Measurements from ENCODE around the gene GPR132.
"Not testable (repeated sequence)": the region's sequence is repeated elsewhere in the genome, so short reads cannot be mapped to it uniquely, and the experiment has no call there.

Gene GPR132

DNA sequence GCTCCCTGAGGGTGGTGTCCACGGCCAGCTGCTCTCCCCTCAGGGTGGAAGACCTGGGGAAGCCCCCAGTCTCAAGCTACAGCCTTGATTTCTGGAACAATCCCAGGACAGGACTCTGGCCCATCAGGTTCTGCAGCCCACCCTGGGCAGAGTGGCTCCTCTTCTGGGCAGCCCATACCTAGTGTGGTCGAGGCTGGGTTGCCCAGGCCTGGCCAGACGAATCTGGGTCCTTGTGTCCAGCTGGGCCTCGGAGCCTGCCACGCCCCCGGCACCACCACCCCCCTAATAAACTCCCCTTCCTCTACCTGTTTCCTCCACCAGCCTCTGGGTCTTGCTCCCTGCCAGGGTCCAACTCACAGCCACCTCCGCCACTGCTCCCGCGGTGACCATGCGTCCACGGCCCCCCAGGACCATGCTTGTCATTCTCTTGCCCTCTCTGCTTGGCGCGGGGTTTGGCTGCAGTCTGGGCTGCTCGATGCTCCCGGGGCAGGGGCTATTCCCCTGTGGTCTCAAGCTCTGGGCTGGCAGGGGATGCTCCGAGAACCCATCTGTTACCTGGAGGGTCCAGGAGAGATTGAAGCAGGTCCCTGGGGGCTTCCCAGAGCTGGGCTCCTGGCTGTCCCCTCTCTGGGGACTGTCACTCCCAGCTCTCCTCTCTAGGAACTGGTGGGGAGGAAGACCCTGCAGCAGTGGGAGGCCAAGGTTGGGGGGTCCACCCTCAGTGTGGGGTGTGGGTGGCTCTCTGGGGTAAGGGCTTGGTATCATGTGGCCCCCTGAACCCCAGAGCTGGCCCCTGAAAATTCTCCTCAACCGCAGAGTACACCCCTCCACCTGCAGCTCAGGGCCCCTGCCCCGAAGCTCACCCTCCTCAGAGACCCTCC is 8.7 kb upstream of the GPR132 start:
- DNase-seq = no peak

DNA sequence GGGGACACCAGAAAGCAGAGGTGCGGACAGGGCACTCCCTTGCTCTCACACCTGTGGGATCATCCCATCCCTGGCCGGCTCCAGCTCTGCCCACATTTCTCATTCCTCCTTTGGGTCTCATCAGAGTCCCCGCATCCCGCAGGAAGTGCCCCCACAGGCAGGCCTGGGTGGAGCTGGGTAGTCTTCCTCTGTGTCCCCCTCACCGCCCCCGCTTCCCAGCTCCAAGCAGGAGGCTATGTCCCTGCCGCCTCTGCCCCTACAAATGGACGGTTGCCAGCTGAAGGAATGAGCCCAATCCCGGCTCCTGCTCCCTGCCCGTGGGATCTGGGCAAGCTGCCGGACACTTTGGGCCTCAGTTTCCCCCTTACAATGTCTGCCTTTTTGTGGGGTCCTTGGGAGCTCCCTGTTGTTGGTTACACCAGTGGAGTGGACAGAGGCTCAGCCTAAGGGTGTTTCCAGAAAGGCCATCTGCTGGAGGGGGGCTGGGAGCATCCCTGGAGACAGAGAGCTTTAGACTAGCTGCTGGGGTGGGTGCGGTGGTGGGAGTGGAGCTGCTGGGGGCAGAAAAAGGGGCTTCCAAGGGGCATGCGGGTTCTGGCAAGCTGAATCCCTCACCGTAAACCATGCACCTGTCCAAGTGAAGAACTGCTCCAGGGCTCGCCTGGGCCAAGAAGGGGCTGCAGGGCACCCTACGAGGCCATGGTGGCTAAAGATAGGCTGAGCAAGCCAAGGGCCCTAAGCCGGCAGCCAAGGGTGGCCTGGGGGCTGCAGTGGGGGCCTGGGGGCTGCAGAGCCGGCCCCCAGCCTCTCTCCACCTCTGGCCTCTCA is 7.9 kb upstream of the GPR132 start:
- DNase-seq = no peak

DNA sequence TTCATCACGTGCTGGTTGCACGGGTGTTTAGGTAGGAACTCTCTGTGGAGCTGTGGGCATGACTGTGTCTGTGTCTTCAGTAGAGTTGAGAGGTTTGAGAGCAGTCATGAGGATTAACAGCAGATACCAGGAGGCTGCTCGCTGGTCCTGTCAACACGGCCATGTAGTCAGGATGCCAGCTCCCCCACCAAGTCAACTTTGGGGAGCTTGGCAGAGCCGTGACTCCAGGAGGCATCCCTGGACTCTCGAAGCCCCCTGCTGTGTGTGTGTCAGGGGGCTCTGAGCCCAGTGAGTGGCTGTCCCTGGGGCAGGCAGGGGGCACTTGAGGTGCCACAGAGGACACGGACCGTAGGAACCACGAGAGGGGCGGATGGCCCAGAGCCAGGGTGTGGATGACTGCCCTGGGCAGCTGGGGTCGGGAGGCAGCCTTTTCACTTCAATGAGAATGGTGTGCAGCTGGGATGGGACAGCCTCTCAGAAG is 7.2 kb upstream of the GPR132 start:
- DNase-seq = no peak

DNA sequence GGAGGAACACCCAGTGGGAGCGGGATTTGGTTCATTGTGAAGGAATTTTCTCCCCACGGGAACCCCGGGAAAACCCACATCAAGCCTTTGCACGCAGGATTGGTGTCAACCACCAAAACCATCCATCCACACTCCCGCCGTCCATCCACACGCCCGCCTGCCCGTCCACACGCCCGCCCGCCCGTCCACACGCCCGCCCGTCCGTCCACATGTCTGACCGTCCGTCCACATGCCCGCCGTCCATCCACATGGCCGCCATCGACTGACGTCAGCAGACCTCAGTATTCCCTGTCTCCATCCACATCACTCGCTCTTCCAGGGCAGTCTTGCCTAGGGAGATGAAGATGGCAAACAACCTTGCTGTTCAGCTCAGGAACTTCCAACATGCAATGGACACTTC is 6.7 kb upstream of the GPR132 start:
- no peak for DNase-seq

DNA sequence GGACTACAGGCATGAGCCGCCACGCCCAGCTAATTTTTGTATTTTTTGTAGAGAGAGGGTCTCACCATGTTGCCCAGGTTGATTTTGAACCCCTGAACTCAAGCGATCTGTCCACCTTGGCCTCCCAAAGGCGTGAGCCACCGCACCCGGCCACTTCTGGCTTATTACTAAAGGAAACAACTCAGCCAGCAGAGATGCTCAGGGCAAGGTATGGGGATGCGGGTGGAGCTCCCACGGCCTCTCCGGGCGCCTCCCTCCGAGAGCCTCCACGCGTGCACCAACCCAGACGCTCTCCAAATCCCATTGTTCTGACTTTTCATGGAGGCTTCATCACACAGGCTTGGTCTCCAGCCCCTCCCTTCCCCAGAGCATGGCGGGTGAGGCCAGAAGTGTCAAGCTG is 6.1 kb upstream of the GPR132 start:
- DNase-seq = no peak

DNA sequence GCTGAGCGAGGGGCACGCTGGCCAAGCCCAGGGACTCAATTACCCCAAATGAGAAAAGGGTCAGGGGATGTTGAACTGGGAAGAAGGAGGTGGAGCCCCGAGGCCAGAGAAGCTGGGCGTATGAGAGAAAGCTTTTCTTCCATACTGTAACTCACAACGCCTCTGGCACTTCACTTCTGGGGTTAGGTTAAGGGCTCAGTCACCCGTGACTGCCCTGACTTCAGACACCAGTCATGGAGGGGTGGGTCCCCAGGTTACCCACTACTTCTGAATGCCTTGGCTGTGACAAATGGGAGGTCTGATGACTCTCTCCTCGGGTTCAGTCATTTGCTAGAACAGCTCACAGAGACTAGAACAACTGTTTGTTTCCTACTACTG is 5.5 kb upstream of the GPR132 start:
- peak; percentile 76 for DNase-seq

DNA sequence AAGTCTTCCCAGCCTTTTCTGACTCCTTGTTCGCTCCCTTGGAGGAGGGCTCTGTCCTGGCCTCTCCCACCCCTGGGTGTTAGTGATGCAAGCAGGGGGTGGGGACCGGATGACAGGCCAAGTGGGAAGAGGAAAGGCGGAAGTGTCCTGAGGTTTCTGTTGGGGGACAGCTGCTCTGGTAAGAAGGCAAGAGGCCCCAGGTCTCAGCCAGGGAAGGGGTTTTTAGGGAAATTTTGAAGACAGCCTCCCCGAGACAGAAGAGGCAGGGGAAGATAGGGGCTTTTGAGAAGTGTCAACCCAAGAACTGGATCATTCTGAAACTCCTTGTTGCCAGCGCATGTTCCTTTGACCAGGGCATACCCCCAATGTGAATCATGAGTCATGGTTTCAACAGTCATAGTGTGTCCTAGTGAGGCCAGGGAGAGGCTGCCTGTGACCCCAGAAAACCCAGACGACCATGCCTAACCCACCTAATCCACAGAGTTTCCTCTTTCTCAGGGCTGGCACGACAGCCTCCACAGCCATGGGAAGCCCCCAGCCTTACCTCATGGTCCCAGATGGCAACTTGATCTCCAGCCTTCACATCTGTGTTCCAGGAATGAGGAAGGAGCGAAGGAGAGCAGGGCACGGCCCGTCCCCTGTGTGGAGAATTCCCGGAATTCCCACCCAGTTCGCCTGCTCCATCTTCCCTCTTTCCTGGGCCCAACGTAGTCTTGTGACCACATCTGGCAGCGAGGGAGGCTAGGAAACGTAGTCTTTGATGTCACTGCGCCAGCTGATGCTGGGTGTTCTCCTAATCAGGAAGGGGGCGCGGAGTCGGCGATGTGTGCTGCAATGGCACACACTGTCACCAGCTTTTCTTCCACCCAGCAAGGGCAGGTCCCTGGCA is 4.9 kb upstream of the GPR132 start:
- peak; percentile 73 for DNase-seq

DNA sequence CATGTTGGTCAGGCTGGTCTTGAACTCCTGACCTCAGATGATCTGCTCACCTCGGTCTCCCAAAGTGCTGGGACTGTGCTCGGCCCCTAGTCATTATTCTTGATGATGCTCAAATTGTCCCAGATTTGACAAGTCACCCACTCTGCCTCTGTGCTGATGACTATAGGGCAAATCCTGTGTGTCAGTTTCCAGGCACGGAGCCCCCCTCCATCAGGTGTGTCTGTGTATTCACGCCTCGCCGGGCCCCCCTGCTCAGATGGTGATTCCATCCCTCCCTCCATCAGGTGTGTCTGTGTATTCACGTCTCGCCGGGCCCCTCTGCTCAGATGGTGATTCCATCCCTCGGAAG is 4.3 kb upstream of the GPR132 start:
- no peak for DNase-seq

DNA sequence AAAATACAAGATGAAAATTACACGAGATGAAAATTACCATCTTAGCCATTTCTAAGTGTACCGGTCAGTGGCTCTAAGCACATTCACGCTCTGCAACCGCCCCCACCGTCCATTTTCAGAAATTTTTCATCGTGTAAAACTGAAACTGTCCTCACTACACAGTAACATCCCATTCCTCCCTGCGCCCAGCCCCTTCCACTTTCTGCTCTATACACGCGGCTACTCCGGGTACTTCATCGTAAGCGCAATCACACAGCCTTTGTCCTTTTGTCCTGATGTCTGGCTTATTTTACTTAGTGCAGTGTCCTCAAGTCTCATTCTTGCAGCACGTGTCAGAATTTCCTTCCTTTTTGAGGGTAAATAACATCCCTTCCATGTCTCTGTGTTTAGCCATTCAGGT is 3.6 kb upstream of the GPR132 start:
- no peak for DNase-seq

DNA sequence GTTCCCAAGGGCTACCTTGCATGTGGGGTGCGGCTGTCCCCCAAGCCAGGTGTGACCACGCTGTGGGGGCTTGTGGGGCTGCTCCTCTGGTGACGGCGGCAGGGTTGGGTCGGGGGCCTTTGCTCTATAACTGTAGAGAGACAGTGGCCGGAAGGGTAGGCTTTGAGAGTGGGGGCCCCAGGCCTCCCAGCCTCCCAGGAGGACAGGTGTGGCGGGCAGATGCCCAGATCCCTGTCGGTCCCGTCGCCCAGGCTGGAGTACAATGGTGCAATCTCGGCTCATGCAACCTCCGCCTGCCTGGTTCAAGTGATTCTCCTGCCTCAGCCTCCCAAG is 2.7 kb upstream of the GPR132 start:
- no peak for DNase-seq

DNA sequence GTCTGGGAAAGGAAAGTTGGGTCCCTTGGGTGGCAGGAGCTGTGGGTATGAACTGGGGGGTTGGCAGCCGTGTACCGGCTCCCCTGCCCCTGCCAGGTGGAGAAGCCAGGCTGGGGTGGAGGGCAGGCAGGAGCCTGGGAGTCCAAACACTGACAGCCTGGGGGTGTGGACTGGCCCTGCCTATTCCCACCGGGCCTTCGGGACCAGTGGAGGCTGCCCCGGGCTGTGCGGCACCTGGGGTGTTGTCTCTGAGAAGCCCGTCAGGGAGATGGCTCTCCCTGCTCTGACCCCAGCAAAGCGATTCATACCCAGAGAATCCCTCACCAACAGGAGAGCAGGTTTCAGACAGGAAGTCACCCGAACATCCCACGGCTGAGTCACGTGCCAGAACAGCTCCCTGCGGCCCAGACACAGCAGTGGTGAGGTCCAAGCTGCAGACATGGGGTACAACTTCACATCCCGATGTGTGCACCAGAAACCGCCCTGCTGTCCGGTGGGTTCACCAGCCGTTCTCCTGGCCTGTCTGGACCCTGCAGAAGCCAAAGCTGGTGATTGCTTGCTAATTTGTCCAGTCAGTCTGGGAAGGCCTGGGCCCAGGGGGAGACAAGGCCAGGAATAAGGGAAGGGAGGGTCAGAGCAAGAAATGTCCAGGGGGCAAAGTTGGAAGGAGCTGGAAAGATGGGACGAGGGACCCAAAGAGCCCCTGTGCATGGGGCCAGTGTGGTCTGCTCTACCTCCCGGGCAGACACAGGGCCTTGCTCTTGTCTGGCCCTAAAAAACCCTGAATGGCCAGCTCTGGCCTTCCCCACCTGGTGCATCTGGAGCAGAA is 2.1 kb upstream of the GPR132 start:
- peak; percentile 85 for DNase-seq

DNA sequence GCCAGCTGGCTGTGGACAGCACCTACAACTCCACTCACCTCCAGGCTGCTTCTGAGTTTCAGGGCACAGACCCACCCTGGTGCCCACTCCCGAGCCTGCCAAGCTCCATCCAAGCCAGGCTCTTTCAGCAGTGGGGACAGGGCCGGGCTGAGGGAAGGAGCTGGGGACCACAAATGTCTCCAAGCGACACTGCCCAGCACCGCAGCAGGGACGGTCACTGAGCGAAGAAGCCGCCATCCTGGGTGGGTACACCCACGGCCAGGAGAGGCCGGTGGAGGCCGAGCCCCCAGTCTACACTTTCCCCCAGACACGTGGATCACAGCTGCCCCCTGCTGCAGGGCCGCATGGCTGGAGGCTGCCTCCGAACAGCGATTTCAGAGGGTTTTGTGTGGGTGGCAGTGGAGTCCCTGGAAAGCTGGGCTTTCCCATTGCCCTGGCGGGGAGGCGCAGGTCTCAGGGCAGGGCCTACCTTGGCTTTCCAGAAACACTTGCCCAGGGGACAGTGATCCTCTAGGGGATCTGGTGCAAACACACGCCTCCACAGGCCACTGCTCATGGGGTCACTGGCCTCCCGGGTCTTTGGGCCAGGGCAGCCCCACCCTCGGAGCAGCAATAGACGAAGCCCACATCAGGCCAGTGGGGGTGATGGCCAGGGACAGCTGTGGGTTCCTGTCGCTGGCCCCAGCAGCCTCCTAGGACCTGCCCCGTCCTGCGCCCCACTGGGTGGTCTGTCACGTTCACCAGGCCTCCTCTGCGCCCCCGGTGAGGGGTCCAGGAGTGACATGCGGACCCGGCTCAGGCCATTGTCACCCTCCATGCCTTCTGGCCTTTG is 1.2 kb upstream of the GPR132 start:
- DNase-seq = no peak

DNA sequence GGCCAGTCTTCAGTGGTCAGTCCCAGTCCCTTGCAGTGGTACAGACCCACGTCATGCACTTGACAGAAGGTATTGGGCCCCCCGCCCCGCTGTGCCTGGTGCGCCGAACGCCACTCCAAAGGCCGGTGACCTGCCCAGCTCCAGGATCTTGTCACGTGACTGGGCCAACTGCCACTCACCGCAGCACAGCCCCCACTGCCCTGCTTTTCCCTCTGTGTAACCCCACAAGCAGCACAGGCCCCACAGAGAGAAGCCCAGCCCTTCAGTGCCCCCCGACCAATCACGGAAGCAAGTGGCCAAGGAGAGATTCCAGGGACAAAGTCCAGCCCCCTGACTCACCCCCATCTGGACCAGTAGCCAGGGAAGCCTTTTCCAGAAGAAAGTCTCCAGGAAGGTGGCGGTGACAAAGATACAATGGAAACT is 498 bp downstream of the GPR132 start:
- peak; percentile 53 for DNase-seq

DNA sequence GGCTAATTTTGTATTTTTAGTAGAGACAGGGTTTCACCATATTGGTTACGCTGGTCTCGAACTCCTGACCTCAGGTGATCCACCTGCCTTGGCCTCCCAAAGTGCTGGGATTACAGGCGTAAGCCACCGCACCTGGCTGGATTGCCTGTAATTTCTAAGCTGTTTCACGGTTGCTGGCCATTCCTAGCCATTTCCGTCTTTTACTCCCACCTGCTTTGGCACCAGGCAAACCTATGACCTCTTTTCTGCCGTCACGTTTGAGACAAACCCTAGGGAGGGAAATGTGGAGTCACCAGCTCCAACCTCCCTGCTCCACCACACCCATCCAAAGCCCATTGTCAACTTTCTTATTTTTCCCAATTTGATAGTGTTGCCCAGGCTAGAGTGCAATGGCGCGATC is 1.2 kb downstream of the GPR132 start:
- DNase-seq = no peak

DNA sequence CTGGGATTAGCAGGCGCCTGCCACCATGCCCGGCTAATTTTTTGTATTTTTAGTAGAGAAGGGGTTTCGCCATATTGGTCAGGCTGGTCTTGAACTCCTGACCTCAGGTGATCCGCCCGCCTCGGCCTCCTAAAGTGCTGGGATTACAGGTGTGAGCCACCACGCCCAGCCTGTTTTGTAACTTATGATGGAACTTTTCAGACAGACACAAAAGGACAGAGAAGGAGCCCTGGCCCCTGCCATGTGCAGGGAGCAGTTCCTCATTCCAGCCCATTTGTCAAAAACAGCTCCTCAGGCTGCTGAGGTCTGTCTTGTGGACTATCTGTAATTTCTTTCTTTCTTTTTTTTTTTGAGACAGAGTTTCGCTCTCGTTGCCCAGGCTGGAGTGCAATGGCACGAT is 1.7 kb downstream of the GPR132 start:
- DNase-seq = not testable (repeated sequence)

DNA sequence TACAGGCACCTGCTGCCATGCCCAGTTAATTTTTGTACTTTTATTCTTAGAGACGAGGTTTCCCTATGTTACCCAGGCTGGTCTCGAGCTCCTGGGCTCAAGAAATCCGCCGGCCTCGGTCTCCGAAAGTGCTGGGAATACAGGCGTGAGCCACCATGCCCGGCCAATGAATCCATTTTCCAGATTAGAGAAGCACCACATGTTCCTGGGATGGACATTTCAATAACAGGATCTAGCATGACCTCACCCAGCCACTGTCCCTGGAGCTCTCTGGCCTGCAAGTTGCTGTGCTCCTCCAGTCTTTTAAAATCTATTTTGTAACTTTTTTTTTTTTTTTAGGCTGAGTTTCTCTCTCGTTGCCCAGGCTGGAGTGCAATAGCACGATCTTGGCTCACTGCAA is 2.2 kb downstream of the GPR132 start:
- DNase-seq = no peak

DNA sequence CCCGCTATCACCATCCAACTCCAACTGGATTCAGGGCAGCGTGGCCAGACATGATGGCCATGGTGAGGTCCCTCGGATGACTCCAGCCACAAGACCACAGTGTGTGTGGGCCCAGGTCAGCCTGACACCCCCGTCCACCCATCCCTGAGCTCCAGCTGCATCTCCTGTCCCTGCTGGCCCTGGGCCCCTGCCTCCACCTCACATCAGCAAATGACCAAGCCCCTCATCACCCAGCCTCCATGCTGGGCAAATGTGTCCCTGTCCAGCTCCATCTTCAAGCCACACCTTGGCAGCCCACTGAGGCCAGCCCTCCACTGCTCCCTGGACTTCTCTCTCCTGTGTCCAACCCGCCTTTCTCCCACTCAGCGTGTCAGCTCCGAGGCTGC is 3.2 kb downstream of the GPR132 start:
- DNase-seq = no peak

DNA sequence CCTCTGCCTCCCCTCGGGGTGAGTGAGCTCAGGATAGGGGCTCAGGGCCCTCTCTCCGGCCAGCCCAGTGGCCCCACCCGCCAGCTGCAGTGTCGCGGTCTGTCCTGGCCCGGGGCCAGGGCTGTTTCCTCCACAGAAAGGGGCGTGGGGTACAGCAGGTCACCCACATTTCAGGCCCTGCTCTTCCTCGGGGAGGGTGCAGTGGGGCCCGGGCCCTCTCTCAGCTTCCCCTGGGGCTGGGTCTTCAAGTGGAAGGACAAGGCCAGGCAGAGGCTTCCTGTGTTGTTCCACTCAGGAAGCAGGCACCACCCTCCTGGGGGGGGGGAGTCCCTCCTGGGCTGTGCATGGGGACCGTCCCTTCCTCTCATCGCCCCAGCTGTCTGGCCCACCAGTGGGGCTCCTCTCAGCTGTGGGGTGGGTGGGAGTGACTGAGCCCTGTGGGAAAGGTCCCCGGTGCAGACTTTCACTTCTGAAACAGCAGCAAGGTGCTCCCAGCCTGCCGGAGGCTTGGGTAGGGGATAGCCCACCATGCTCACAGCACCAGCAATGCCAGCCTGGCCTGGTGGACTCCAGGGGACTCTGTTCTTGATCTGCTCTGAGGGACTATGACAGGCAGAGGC is 3.7 kb downstream of the GPR132 start:
- peak; percentile 75 for DNase-seq

DNA sequence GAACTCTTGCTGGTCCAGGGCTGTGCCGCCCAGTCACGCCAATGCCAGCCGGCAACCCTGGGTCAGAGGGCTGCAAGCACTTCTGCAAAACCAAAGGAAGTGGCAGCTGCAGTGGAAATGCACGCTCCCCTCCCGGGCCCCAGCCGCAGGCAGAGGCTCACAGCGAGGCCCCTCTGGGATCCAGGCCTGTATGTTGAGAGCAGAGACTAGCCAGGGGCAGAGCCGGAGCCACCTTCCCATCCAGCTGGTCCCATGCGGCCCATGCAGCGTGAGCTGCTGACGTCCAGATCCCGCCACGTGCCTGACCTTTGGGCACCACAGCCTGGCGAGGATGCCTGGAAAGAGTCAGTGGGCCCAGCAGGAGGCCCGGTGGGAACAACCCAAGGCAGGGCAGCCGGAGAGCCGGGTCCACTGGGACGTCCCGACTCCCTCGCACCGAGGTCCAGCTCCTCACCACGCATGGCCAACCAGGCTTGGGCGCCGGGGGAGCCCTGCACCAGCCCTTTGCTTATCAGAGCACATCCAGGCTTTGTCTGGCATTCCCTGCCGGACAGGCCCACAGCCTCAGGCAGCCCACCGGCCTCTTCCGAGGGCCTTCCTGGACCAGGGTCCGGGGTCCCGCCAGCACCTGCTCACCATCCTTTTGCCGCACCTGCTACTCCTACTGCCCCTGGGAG is 4.3 kb downstream of the GPR132 start:
- DNase-seq = peak; percentile 61

DNA sequence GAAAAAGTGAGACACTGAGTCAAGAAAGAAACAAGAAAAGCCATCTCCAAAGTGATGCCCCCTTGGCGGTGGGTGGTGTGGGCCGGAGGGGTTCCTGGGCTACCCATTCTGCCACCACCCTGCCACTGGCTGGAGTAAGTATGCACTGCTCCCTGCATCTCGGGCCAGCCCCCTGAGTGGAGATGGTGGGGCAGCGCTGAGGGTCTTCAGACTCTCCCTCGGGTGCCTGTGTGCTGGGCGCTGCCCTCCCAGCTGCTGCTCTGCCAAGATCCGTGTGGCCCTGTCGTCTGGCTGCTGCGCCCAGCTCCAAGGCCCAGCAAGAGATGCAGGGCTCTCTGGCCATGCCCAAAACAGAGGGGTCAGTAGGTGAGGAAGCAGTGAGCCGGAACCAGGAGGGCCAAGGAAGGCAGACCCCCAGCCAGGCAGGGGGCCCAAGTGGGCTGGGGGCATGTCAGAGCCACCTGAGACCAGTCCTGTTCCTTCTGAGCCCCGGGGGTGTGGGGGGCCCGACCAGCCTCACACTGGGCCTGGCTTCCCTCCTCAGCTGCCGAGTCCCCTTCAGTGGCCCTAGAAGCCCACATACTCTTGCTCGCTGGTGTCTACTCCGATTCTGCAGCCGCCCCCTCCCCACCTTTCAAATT is 5.2 kb downstream of the GPR132 start:
- no peak for DNase-seq

Data from activated CD4-positive, alpha-beta T cell treated with anti-CD3 and anti-CD28 coated beads for 48 hours (primary cell).